HCT116 (cell line): ENCODE measurements around the gene APBB2.

Source experiments
- ATF3 ChIP-seq: IDR thresholded peaks from 2 replicates; pipeline ENCODE4 v1.6.1; 2012
- CTCF ChIP-seq, 3 experiments: fragments of 200-600 bp in 1 of 3; sonication (generic) in 1 of 3; IDR thresholded peaks in 2 of 3; conservative IDR thresholded peaks in 1 of 3; 2 replicates each; pipeline ENCODE4 v1.5.1; 2012 to 2017; ENCODE audit warnings: low read depth in 2 of 3, low read length in 2 of 3, antibody characterized with exemption in 1 of 3, borderline replicate concordance in 1 of 3, control low read depth in 1 of 3, mild to moderate bottlenecking in 1 of 3, mixed read lengths in 1 of 3, mixed run types in 1 of 3, moderate library complexity in 1 of 3; ENCODE audit not compliant: insufficient read depth in 1 of 3
- EZH2 ChIP-seq: fragments of 200-600 bp; sonication (generic); IDR thresholded peaks from 2 replicates; pipeline ENCODE4 v1.6.1; 2017; ENCODE audit warnings: antibody characterized with exemption, mixed run types
- EZH2phosphoT487 ChIP-seq: fragments of 200-600 bp; IDR thresholded peaks from 2 replicates; pipeline ENCODE4 v1.6.1; 2018; ENCODE audit warnings: antibody characterized with exemption, borderline replicate concordance
- POLR2A ChIP-seq: IDR thresholded peaks from 2 replicates; pipeline ENCODE4 v1.7.0; 2011; ENCODE audit warnings: borderline replicate concordance; ENCODE audit not compliant: insufficient read depth, insufficient read length; ENCODE audit errors: extremely low read depth
- POLR2AphosphoS5 ChIP-seq: IDR thresholded peaks from 2 replicates; pipeline ENCODE4 v1.6.1; 2011; ENCODE audit warnings: mild to moderate bottlenecking, low read depth, low read length, moderate library complexity
- REST ChIP-seq: IDR thresholded peaks from 2 replicates; pipeline ENCODE4 v1.6.1; 2012; ENCODE audit warnings: low read depth
- SIN3A ChIP-seq: IDR thresholded peaks from 2 replicates; pipeline ENCODE4 v1.6.1; 2012; ENCODE audit warnings: low read depth
- YY1 ChIP-seq: IDR thresholded peaks from 2 replicates; pipeline ENCODE4 v1.6.1; 2011; ENCODE audit warnings: low read length, low read depth, moderate library complexity, mild to moderate bottlenecking; ENCODE audit not compliant: insufficient replicate concordance; ENCODE audit errors: extremely low read depth
- ZNF274 ChIP-seq: fragments of 200-500 bp; sonication (Bioruptor generic); IDR thresholded peaks from 2 replicates; pipeline ENCODE4 v1.6.1; 2014; ENCODE audit warnings: mild to moderate bottlenecking, low read depth, low read length, inconsistent platforms

GRCh38 chr4:41207291-41207831, 7.0 kb downstream of the APBB2 start:
- TF ChIP-seq POLR2A: no peak
- TF ChIP-seq ZNF274: no peak
- no peak for TF ChIP-seq SIN3A
- TF ChIP-seq EZH2: no peak
- TF ChIP-seq ATF3: no peak
- TF ChIP-seq REST: no peak
- TF ChIP-seq CTCF (IDR thresholded peaks at IDR 0.05 in 2 of 3, conservative IDR thresholded peaks at IDR 0.05 in 1 of 3; ENCODE audit: borderline replicate concordance in 1 of 3, insufficient read depth in 1 of 3, low read depth in 2 of 3, low read length in 2 of 3): no peak
- TF ChIP-seq YY1: no peak
- TF ChIP-seq EZH2phosphoT487: no peak
- no peak for TF ChIP-seq POLR2AphosphoS5
